Mucosa of stomach (tissue), 1 donor: Measurements from ENCODE around the gene ADAMTS18.
"Not testable (repeated sequence)": the region's sequence is repeated elsewhere in the genome, so short reads cannot be mapped to it uniquely, and the experiment has no call there.

Source experiments
- H3K27me3 ChIP-seq: one replicate; pipeline ENCODE4 v1.7.0; 2013; ENCODE audit warnings: mild to moderate bottlenecking, low read length; ENCODE audit not compliant: control insufficient read depth, insufficient read depth
- H3K36me3 ChIP-seq: one replicate; pipeline ENCODE4 v1.7.0; 2013; ENCODE audit warnings: low read length; ENCODE audit not compliant: control insufficient read depth, insufficient read depth
- H3K4me1 ChIP-seq: one replicate; pipeline ENCODE4 v1.7.0; 2013; ENCODE audit warnings: mild to moderate bottlenecking, low read length; ENCODE audit not compliant: control insufficient read depth, insufficient read depth
- H3K4me3 ChIP-seq: one replicate; pipeline ENCODE4 v1.7.0; 2013; ENCODE audit warnings: low read length
- H3K9ac ChIP-seq: one replicate; pipeline ENCODE4 v1.7.0; 2013; ENCODE audit warnings: mild to moderate bottlenecking, low read length, moderate library complexity
- H3K9me3 ChIP-seq: one replicate; pipeline ENCODE4 v1.7.0; 2013; ENCODE audit warnings: mild to moderate bottlenecking, low read length, moderate library complexity; ENCODE audit not compliant: control insufficient read depth
- donor health status: Pancreatic carcinoma.

Gene ADAMTS18

GRCh38 chr16:77288222-77288621 lies 146.6 kb downstream of the ADAMTS18 start:
- H3K4me3 ChIP-seq, result no peak overlapping the region
- no peaks in the 10 kb centered on the region for H3K9me3 ChIP-seq
- no peaks in the 10 kb centered on the region for H3K36me3 ChIP-seq
- peaks cover 3% of the 10 kb centered on the region for H3K27me3 ChIP-seq
- H3K9ac ChIP-seq, result no peak overlapping the region
- H3K4me1 ChIP-seq, result no peaks in the 10 kb centered on the region

- Histone ChIP-seq H3K4me1 (no peaks in the 10 kb centered on the region), H3K9me3 (no peaks in the 10 kb centered on the region), H3K27me3 (no peaks in the 10 kb centered on the region), H3K36me3 (no peaks in the 10 kb centered on the region), H3K4me3 (no peak overlapping the region), H3K9ac (no peak overlapping the region)
Observed at GRCh38 chr16:77285676-77286075, 149.2 kb downstream of the ADAMTS18 start.

GRCh38 chr16:77282345-77282744 lies 152.5 kb downstream of the ADAMTS18 start:
- Histone ChIP-seq H3K27me3 (no peaks in the 10 kb centered on the region), H3K36me3 (no peaks in the 10 kb centered on the region), H3K4me1 (no peaks in the 10 kb centered on the region), H3K4me3 (no peak overlapping the region), H3K9me3 (no peaks in the 10 kb centered on the region), H3K9ac (no peak overlapping the region)

- H3K4me1 ChIP-seq, H3K27me3 ChIP-seq, H3K9ac ChIP-seq, H3K9me3 ChIP-seq, H3K4me3 ChIP-seq, H3K36me3 ChIP-seq: not testable (repeated sequence)
Observed at GRCh38 chr16:77279316-77279715, 155.5 kb downstream of the ADAMTS18 start.

GRCh38 chr16:77277571-77277970 lies 157.3 kb downstream of the ADAMTS18 start:
- Histone ChIP-seq H3K27me3 (no peaks in the 10 kb centered on the region), H3K36me3 (no peaks in the 10 kb centered on the region), H3K4me3 (no peak overlapping the region), H3K9me3 (no peaks in the 10 kb centered on the region), H3K4me1 (no peaks in the 10 kb centered on the region), H3K9ac (no peak overlapping the region)

- Histone ChIP-seq H3K4me1 (no peaks in the 10 kb centered on the region), H3K4me3 (no peak overlapping the region), H3K27me3 (no peaks in the 10 kb centered on the region), H3K36me3 (no peaks in the 10 kb centered on the region), H3K9ac (no peak overlapping the region), H3K9me3 (no peaks in the 10 kb centered on the region)
Observed at GRCh38 chr16:77277141-77277540, 157.7 kb downstream of the ADAMTS18 start.

GRCh38 chr16:77276661-77277060 lies 158.2 kb downstream of the ADAMTS18 start:
- H3K4me1 ChIP-seq, result no peaks in the 10 kb centered on the region
- no peak overlapping the region for H3K9ac ChIP-seq
- no peaks in the 10 kb centered on the region for H3K27me3 ChIP-seq
- no peak overlapping the region for H3K4me3 ChIP-seq
- no peaks in the 10 kb centered on the region for H3K36me3 ChIP-seq
- H3K9me3 ChIP-seq, result no peaks in the 10 kb centered on the region

- H3K4me3 ChIP-seq, H3K9me3 ChIP-seq, H3K36me3 ChIP-seq, H3K4me1 ChIP-seq, H3K9ac ChIP-seq, H3K27me3 ChIP-seq: not testable (repeated sequence)
Observed at GRCh38 chr16:77275303-77275702, 159.5 kb downstream of the ADAMTS18 start.

GRCh38 chr16:77273815-77274214 lies 161.0 kb downstream of the ADAMTS18 start:
- Histone ChIP-seq H3K36me3 (no peaks in the 10 kb centered on the region), H3K9me3 (no peaks in the 10 kb centered on the region), H3K4me1 (no peaks in the 10 kb centered on the region), H3K27me3 (no peaks in the 10 kb centered on the region), H3K9ac (no peak overlapping the region), H3K4me3 (no peak overlapping the region)

GRCh38 chr16:77271532-77272426 lies 163.1 kb downstream of the ADAMTS18 start:
- H3K36me3 ChIP-seq, result no peaks in the 10 kb centered on the region
- no peak overlapping the region for H3K4me3 ChIP-seq
- no peak overlapping the region for H3K9ac ChIP-seq
- H3K9me3 ChIP-seq, result no peaks in the 10 kb centered on the region
- no peaks in the 10 kb centered on the region for H3K27me3 ChIP-seq
- H3K4me1 ChIP-seq, result no peaks in the 10 kb centered on the region

GRCh38 chr16:77266185-77266584 lies 168.6 kb downstream of the ADAMTS18 start:
- H3K9ac ChIP-seq, H3K9me3 ChIP-seq, H3K36me3 ChIP-seq, H3K4me1 ChIP-seq, H3K4me3 ChIP-seq, H3K27me3 ChIP-seq: not testable (repeated sequence)

GRCh38 chr16:77262971-77263370 lies 171.9 kb downstream of the ADAMTS18 start:
- Histone ChIP-seq H3K4me1 (no peaks in the 10 kb centered on the region), H3K9ac (no peak overlapping the region), H3K27me3 (no peaks in the 10 kb centered on the region), H3K4me3 (no peak overlapping the region), H3K9me3 (no peaks in the 10 kb centered on the region), H3K36me3 (no peaks in the 10 kb centered on the region)

- Histone ChIP-seq H3K36me3 (no peaks in the 10 kb centered on the region), H3K9me3 (no peaks in the 10 kb centered on the region), H3K27me3 (no peaks in the 10 kb centered on the region), H3K9ac (no peak overlapping the region), H3K4me3 (no peak overlapping the region), H3K4me1 (no peaks in the 10 kb centered on the region)
Observed at GRCh38 chr16:77250400-77250799, 184.4 kb downstream of the ADAMTS18 start.
